Activated CD8-positive, alpha-beta T cell treated with anti-CD3 and anti-CD28 coated beads for 36 hours (primary cell): ENCODE results near the gene AKNA. TPM values are rescaled to one million over a fixed set of nuclear protein-coding genes. Genes with fewer than 3 reads are reported as not detected.

Experiments
- ATAC-seq: fragments of 200-7000 bp; cut with Tn5 transposase; one replicate; pipeline ENCODE4 v1.10.0; 2021; ENCODE audit warnings: mild to moderate bottlenecking, moderate library complexity
- CTCF ChIA-PET: fragments of 350-600 bp; sonication (Branson Sonifier 250); formaldehyde crosslinking; loops from one replicate; lab custom pipeline; 2021; ENCODE audit warnings: antibody characterized with exemption; lab: Charles Lee
- POLR2A ChIA-PET: fragments of 350-600 bp; sonication (Branson Sonifier 250); formaldehyde crosslinking; loops from one replicate; lab custom pipeline; 2021; ENCODE audit warnings: antibody characterized with exemption; lab: Charles Lee
- DNase-seq: peaks from one replicate; pipeline ENCODE4 v3.0.0-alpha.2; 2020
- H3K27ac Mint-ChIP-seq: one replicate; pipeline ENCODE4 v1.8.0; 2021; ENCODE audit warnings: mild to moderate bottlenecking, mixed read lengths
- H3K27me3 Mint-ChIP-seq: one replicate; pipeline ENCODE4 v1.8.0; 2021; ENCODE audit warnings: mixed read lengths
- H3K36me3 Mint-ChIP-seq: one replicate; pipeline ENCODE4 v1.8.0; 2021; ENCODE audit warnings: low read depth, mixed read lengths
- H3K4me1 Mint-ChIP-seq: one replicate; pipeline ENCODE4 v1.8.0; 2021; ENCODE audit warnings: low read depth, mixed read lengths
- H3K4me3 Mint-ChIP-seq: one replicate; pipeline ENCODE4 v1.8.0; 2021; ENCODE audit warnings: mild to moderate bottlenecking, moderate library complexity, mixed read lengths
- H3K9me3 Mint-ChIP-seq: one replicate; pipeline ENCODE4 v1.8.0; 2021; ENCODE audit warnings: mixed read lengths
- CTCF ChIP-seq: fragments of 200-600 bp; IDR thresholded peaks from one replicate; pipeline ENCODE4 v1.8.0; 2022; ENCODE audit warnings: antibody characterized with exemption, mild to moderate bottlenecking
- intact Hi-C: fragments of 100-400 bp; cut with micrococcal nuclease; formaldehyde crosslinking; loops from one replicate; pipeline ENCODE4 v1.10.0; 2022
- total RNA-seq, 2 experiments: library from RNA; stranded (reverse); gene quantifications; one replicate each; pipeline ENCODE4 v1.2.3, GENCODE V29; 2021

AKNA gene
- total RNA-seq, 2 experiments from 2014 or later: 166 to 167 TPM

DNA sequence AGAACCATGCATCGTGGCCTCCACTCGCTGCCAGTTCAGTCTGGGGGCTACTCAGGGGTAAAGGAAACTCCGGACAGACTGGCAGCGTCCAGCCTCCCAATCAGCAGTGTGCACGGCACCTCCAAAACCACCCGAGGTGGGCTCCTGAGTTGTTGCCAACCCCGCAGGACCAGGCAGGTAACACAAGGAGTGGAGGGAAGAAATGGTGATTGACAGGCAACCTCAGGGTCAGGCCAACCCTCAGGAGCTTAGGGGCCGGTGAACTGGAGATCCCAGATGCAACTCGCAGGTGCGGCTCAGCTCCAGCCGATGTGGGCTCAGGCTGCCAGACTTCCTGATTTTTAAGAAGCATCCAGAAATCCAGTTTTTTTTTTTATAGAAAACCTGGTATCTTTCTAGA is 37.3 kb upstream of the AKNA start:
- ChIA-PET CTCF (interaction anchor here (0.9 kb wide), 2 partner anchors 20 to 228 kb away, joined by 3 to 4 read pairs; no protein-coding TSS in a partner anchor), POLR2A (no interaction called here)
- no peak for ATAC-seq
- Mint-ChIP-seq H3K9me3 (no peaks in the 10 kb centered on the region), H3K36me3 (no peaks in the 10 kb centered on the region), H3K27me3 (no peaks in the 10 kb centered on the region), H3K4me3 (no peak overlapping the region), H3K27ac (no peak overlapping the region), H3K4me1 (no peaks in the 10 kb centered on the region)
- DNase-seq: no peak
- no peak for TF ChIP-seq CTCF
- intact Hi-C loops: no loop called here

DNA sequence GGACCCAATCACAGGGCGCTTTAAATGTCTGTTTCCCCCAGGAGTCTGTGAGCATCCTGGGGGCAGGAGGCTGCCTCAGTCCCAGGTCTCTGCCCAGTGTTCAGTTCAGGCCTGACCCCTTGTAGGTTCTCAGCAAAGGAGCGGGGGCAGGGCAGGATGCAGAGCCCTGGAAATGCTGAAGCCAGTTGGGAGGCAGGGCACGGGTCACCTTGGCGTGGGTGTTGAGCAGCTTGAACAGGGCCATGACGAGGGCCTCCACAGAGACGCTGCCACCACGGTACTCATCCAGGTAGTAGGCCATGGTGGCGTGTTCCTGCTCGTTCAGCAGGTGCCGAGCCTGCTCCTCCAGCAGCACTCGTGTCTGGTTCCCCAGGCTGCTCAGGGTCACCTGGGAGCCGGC is 36.3 kb upstream of the AKNA start:
- no peaks in the 10 kb centered on the region for H3K4me1 Mint-ChIP-seq
- no peak overlapping the region for H3K4me3 Mint-ChIP-seq
- TF ChIP-seq CTCF: no peak
- H3K9me3 Mint-ChIP-seq: no peaks in the 10 kb centered on the region
- DNase-seq (no peak), ATAC-seq (no peak)
- no peaks in the 10 kb centered on the region for H3K36me3 Mint-ChIP-seq
- H3K27ac Mint-ChIP-seq: no peak overlapping the region
- H3K27me3 Mint-ChIP-seq: no peaks in the 10 kb centered on the region
- POLR2A ChIA-PET: no interaction called here
- intact Hi-C loops: no loop called here
- CTCF ChIA-PET: no interaction called here

DNA sequence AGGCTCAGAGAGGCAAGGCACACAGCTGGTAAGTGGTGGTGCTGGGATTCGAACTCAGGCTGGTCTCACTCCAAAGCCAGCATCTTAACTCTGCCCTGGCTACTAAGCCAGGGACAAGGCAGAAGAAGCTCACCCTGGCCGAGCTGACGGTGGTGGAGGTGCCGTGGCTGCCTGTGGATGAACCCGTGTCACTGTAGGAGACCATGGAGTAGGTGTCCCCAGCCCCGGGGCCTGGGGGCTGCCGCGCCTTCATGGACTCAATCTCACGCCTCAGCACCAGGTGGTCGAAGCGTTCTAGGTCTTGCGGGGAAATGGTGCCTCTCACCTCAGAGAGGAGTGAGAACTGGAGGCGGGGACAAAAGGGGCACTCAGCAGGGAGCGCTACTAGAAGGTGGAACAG is 35.4 kb upstream of the AKNA start:
- ATAC-seq (no peak), DNase-seq (no peak)
- Mint-ChIP-seq H3K4me1 (no peaks in the 10 kb centered on the region), H3K27me3 (no peaks in the 10 kb centered on the region), H3K27ac (no peak overlapping the region), H3K36me3 (no peaks in the 10 kb centered on the region), H3K9me3 (no peaks in the 10 kb centered on the region), H3K4me3 (no peak overlapping the region)
- TF ChIP-seq CTCF: no peak
- CTCF ChIA-PET: interaction anchor here (1.5 to 6.5 kb wide), 2 partner anchors 17 to 230 kb away, joined by 4 to 34 read pairs; no protein-coding TSS in a partner anchor
- intact Hi-C loops: no loop called here
- POLR2A ChIA-PET: no interaction called here

DNA sequence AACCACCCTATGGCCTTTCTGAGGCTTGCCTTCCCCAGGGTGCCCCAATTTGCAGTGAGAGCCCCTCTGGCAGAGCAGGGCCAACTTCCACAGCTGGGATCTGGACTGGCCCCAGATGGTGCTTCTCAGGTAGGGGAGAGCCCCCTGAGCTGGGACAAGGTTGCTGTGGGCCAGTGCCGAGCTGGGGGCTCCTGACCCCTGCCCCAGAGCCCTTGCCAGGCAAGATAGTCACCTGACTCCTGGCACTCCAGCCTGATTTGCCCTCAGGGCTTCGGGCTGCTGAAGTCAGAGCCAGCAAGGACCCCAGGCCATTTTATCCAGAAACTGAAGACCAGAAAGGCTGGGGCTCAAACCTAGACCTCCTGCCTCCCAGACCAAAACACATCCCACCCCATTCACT is 33.4 kb upstream of the AKNA start:
- Mint-ChIP-seq H3K27ac (no peak overlapping the region), H3K27me3 (no peaks in the 10 kb centered on the region), H3K36me3 (no peaks in the 10 kb centered on the region), H3K4me1 (peaks cover 4% of the 10 kb centered on the region), H3K9me3 (no peaks in the 10 kb centered on the region), H3K4me3 (no peak overlapping the region)
- POLR2A ChIA-PET: no interaction called here
- DNase-seq: no peak
- ATAC-seq: no peak
- intact Hi-C loops: no loop called here
- TF ChIP-seq CTCF: no peak
- CTCF ChIA-PET: interaction anchor here (6.5 kb wide), 1 partner anchor 15 kb away, joined by 34 read pairs; no protein-coding TSS in a partner anchor

DNA sequence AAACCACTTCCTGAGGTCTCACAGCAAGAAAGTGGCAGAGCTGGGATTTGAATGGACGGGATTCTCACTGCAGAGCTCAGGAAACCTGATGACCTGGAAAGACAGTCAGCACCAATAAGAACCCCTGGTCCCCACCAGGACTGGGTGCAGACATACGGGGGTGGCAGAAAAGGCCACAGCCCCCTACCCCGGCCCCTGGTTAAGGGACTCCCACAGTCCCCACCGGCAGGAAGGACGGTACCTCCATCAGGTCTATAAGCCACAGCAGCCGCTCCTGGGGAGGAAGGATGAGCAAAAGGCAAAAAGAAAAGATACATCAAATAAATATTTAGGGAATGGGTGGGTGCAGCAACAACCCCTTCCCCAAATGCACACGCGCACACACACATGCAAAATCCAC is 32.0 kb upstream of the AKNA start:
- CTCF ChIA-PET: interaction anchor here (0.8 to 6.5 kb wide), 3 partner anchors 9 to 234 kb away, joined by 4 to 34 read pairs (median 4); no protein-coding TSS in a partner anchor
- Mint-ChIP-seq H3K9me3 (no peaks in the 10 kb centered on the region), H3K27me3 (no peaks in the 10 kb centered on the region), H3K36me3 (no peaks in the 10 kb centered on the region), H3K4me3 (no peak overlapping the region), H3K4me1 (peaks cover 4% of the 10 kb centered on the region), H3K27ac (no peak overlapping the region)
- intact Hi-C loops: no loop called here
- no peak for TF ChIP-seq CTCF
- DNase-seq (no peak), ATAC-seq (no peak)
- POLR2A ChIA-PET: interaction anchor here (0.6 kb wide), 1 partner anchor 172 kb away, joined by 3 read pairs; no protein-coding TSS in a partner anchor
